Chondrocyte (in vitro differentiated cells): ENCODE measurements around the gene ERBB4. TPM values are rescaled to one million over a fixed set of nuclear protein-coding genes. Genes with fewer than 3 reads are reported as not detected.

Experiments
- DNase-seq: peaks from one replicate; pipeline ENCODE4 v3.0.0; 2021; ENCODE audit warnings: mixed read lengths, low spot score
- H3K27ac Mint-ChIP-seq: one replicate; pipeline ENCODE4 v1.8.0; 2021; ENCODE audit warnings: mild to moderate bottlenecking, moderate library complexity, mixed read lengths; ENCODE audit not compliant: unreplicated experiment
- H3K27me3 Mint-ChIP-seq: 2 replicates; pipeline ENCODE4 v1.8.0; 2021; ENCODE audit warnings: low read depth, mixed read lengths
- H3K36me3 Mint-ChIP-seq: 2 replicates; pipeline ENCODE4 v1.8.0; 2021; ENCODE audit warnings: low read depth, mixed read lengths
- H3K4me1 Mint-ChIP-seq: 2 replicates; pipeline ENCODE4 v1.8.0; 2021; ENCODE audit warnings: low read depth, mild to moderate bottlenecking, mixed read lengths
- H3K4me3 Mint-ChIP-seq: one replicate; pipeline ENCODE4 v1.8.0; 2021; ENCODE audit warnings: mild to moderate bottlenecking, moderate library complexity, mixed read lengths; ENCODE audit not compliant: unreplicated experiment
- H3K9me3 Mint-ChIP-seq: 2 replicates; pipeline ENCODE4 v1.8.0; 2021; ENCODE audit warnings: low read depth, mixed read lengths
- CTCF ChIP-seq: fragments of 200-600 bp; sonication (generic); IDR thresholded peaks from 2 replicates; pipeline ENCODE4 v1.5.0; 2021; ENCODE audit warnings: antibody characterized with exemption, mild to moderate bottlenecking, moderate library complexity
- total RNA-seq: library from RNA; stranded (reverse); gene quantifications from 3 replicates; pipeline ENCODE4 v1.2.1, GENCODE V29; 2021

ERBB4 gene
- total RNA-seq, 1 donor from 2014 or later, result 1.3 TPM

GRCh38 chr2:211928201-211928600 lies 610.4 kb downstream of the ERBB4 start:
- Mint-ChIP-seq H3K4me3 (no peak overlapping the region), H3K9me3 (no peaks in the 10 kb centered on the region), H3K27me3 (no peaks in the 10 kb centered on the region), H3K36me3 (no peaks in the 10 kb centered on the region), H3K4me1 (peaks cover 9% of the 10 kb centered on the region), H3K27ac (no peak overlapping the region)
- DNase-seq, result no peak
- no peak for TF ChIP-seq CTCF

GRCh38 chr2:211923019-211923418 lies 615.6 kb downstream of the ERBB4 start:
- no peak for DNase-seq
- Mint-ChIP-seq H3K27me3 (no peaks in the 10 kb centered on the region), H3K4me3 (no peak overlapping the region), H3K4me1 (peaks cover 7% of the 10 kb centered on the region), H3K36me3 (no peaks in the 10 kb centered on the region), H3K27ac (no peak overlapping the region), H3K9me3 (no peaks in the 10 kb centered on the region)
- TF ChIP-seq CTCF, result no peak

GRCh38 chr2:211903961-211904360 lies 634.6 kb downstream of the ERBB4 start:
- no peaks in the 10 kb centered on the region for H3K9me3 Mint-ChIP-seq
- H3K4me3 Mint-ChIP-seq, result no peak overlapping the region
- H3K36me3 Mint-ChIP-seq, result no peaks in the 10 kb centered on the region
- H3K27ac Mint-ChIP-seq, result no peak overlapping the region
- no peak for DNase-seq
- no peak for TF ChIP-seq CTCF
- no peaks in the 10 kb centered on the region for H3K27me3 Mint-ChIP-seq
- peaks cover 9% of the 10 kb centered on the region for H3K4me1 Mint-ChIP-seq

GRCh38 chr2:211901226-211901846 lies 637.3 kb downstream of the ERBB4 start:
- Mint-ChIP-seq H3K27ac (no peak overlapping the region), H3K4me3 (no peak overlapping the region)
- no peak for DNase-seq

GRCh38 chr2:211900518-211900917 lies 638.1 kb downstream of the ERBB4 start:
- no peaks in the 10 kb centered on the region for H3K27me3 Mint-ChIP-seq
- DNase-seq, result no peak

More at GRCh38 chr2:211901226-211901846, 637.3 kb downstream of the ERBB4 start:
- H3K36me3 Mint-ChIP-seq, result no peaks in the 10 kb centered on the region
- peaks cover 9% of the 10 kb centered on the region for H3K4me1 Mint-ChIP-seq
- no peaks in the 10 kb centered on the region for H3K27me3 Mint-ChIP-seq
- H3K9me3 Mint-ChIP-seq, result no peaks in the 10 kb centered on the region
- no peak for TF ChIP-seq CTCF

More at GRCh38 chr2:211900518-211900917, 638.1 kb downstream of the ERBB4 start:
- H3K4me1 Mint-ChIP-seq, result peaks cover 9% of the 10 kb centered on the region
- no peak for TF ChIP-seq CTCF
- H3K36me3 Mint-ChIP-seq, result no peaks in the 10 kb centered on the region
- H3K4me3 Mint-ChIP-seq, result peak overlapping the region; percentile 49
- peak overlapping the region; percentile 68 for H3K27ac Mint-ChIP-seq
- no peaks in the 10 kb centered on the region for H3K9me3 Mint-ChIP-seq
